HEK293 (cell line): ENCODE measurements around the gene PDE6B.

ENCODE experiments used
- CTCF ChIA-PET: fragments of 350-600 bp; formaldehyde crosslinking; extraction: SDS; loops from one replicate; lab custom pipeline; 2021; ENCODE audit warnings: antibody characterized with exemption; lab: Yijun Ruan, JAX
- POLR2A ChIA-PET: fragments of 300-600 bp; formaldehyde crosslinking; extraction: SDS; loops from one replicate; lab custom pipeline; 2020; ENCODE audit warnings: antibody characterized with exemption, inconsistent platforms; lab: Yijun Ruan, JAX
- H3K27ac ChIP-seq: fragments of 200-500 bp; sonication (Bioruptor generic); 2 replicates; pipeline ENCODE4 v1.5.1; 2014; ENCODE audit warnings: low read depth, low read length, control low read depth, inconsistent platforms; ENCODE audit errors: extremely low read depth
- H3K36me3 ChIP-seq, 2 experiments: fragments of 200-500 bp in 1 of 2; sonication (Bioruptor generic) in 1 of 2; 1 replicate in 1 of 2; 2 replicates in 1 of 2; pipeline ENCODE4 v1.5.1; 2014 to 2017; ENCODE audit warnings: inconsistent platforms in 2 of 2, low read length in 2 of 2; ENCODE audit not compliant: control insufficient read depth in 2 of 2, insufficient read depth in 1 of 2
- H3K4me1 ChIP-seq: fragments of 200-500 bp; sonication (Bioruptor generic); 2 replicates; pipeline ENCODE4 v1.5.1; 2014; ENCODE audit warnings: mild to moderate bottlenecking, low read length, inconsistent platforms; ENCODE audit not compliant: control insufficient read depth, insufficient read depth
- H3K4me3 ChIP-seq: 2 replicates; pipeline ENCODE4 v1.5.1; 2011; ENCODE audit warnings: low read depth, mild to moderate bottlenecking, control low read depth, low read length, moderate library complexity
- H3K9me3 ChIP-seq: fragments of 200-500 bp; sonication (Bioruptor generic); 2 replicates; pipeline ENCODE4 v1.5.1; 2014; ENCODE audit warnings: low read depth, low read length, inconsistent platforms; ENCODE audit not compliant: control insufficient read depth, insufficient read depth
- GLIS1 ChIP-seq: fragments of 450-650 bp; formaldehyde crosslinking; IDR thresholded peaks from 2 replicates; pipeline ENCODE4 v1.5.1; 2016; ENCODE audit warnings: missing biosample characterization, missing genetic modification characterization
- KLF1 ChIP-seq: fragments of 450-650 bp; formaldehyde crosslinking; IDR thresholded peaks from 2 replicates; pipeline ENCODE4 v1.5.1; 2016; ENCODE audit warnings: missing biosample characterization, missing genetic modification characterization
- ZFHX2 ChIP-seq: fragments of 450-650 bp; formaldehyde crosslinking; conservative IDR thresholded peaks from 2 replicates; pipeline ENCODE4 v1.5.1; 2016; ENCODE audit warnings: missing biosample characterization, missing genetic modification characterization
- ZFP3 ChIP-seq: fragments of 450-650 bp; formaldehyde crosslinking; IDR thresholded peaks from 2 replicates; pipeline ENCODE4 v1.5.1; 2016; ENCODE audit warnings: low read depth, missing biosample characterization, missing genetic modification characterization
- ZFP69B ChIP-seq: fragments of 450-650 bp; formaldehyde crosslinking; IDR thresholded peaks from 2 replicates; pipeline ENCODE4 v1.5.1; 2016; ENCODE audit warnings: missing biosample characterization, missing genetic modification characterization
- ZNF112 ChIP-seq: fragments of 450-650 bp; formaldehyde crosslinking; IDR thresholded peaks from 2 replicates; pipeline ENCODE4 v1.5.0; 2017; ENCODE audit warnings: missing biosample characterization, missing genetic modification characterization
- ZNF132 ChIP-seq: fragments of 450-650 bp; formaldehyde crosslinking; IDR thresholded peaks from 2 replicates; pipeline ENCODE4 v1.5.1; 2017; ENCODE audit warnings: missing biosample characterization, missing genetic modification characterization, borderline replicate concordance
- ZNF24 ChIP-seq: fragments of 450-650 bp; formaldehyde crosslinking; IDR thresholded peaks from 2 replicates; pipeline ENCODE4 v1.5.1; 2016; ENCODE audit warnings: missing biosample characterization, missing genetic modification characterization
- ZNF488 ChIP-seq: fragments of 450-650 bp; formaldehyde crosslinking; IDR thresholded peaks from 2 replicates; pipeline ENCODE4 v1.5.1; 2016; ENCODE audit warnings: missing biosample characterization, missing genetic modification characterization
- ZNF596 ChIP-seq: fragments of 450-650 bp; IDR thresholded peaks from 2 replicates; pipeline ENCODE4 v1.5.0; 2018; ENCODE audit warnings: missing biosample characterization, mild to moderate bottlenecking, missing genetic modification characterization, moderate library complexity
- ZNF670 ChIP-seq: fragments of 450-650 bp; formaldehyde crosslinking; IDR thresholded peaks from 2 replicates; pipeline ENCODE4 v1.5.1; 2016; ENCODE audit warnings: missing biosample characterization, missing genetic modification characterization, low read depth
- ZNF701 ChIP-seq: fragments of 450-650 bp; formaldehyde crosslinking; IDR thresholded peaks from 2 replicates; pipeline ENCODE4 v1.5.1; 2016; ENCODE audit warnings: missing biosample characterization, missing genetic modification characterization
- ZNF830 ChIP-seq: fragments of 450-650 bp; IDR thresholded peaks from 2 replicates; pipeline ENCODE4 v1.5.0; 2018; ENCODE audit warnings: missing biosample characterization, missing genetic modification characterization, low read depth, mild to moderate bottlenecking, moderate library complexity
- ZNF837 ChIP-seq: fragments of 450-650 bp; formaldehyde crosslinking; IDR thresholded peaks from 2 replicates; pipeline ENCODE4 v1.5.1; 2016; ENCODE audit warnings: missing biosample characterization, missing genetic modification characterization
- TF ChIP-seq, protein P1 (sequence below): fragments of 450-650 bp; formaldehyde crosslinking; IDR thresholded peaks from 2 replicates; pipeline ENCODE4 v1.5.1; 2016; ENCODE audit warnings: missing biosample characterization, missing genetic modification characterization
- TF ChIP-seq, protein P2 (sequence below): fragments of 450-650 bp; formaldehyde crosslinking; IDR thresholded peaks from 2 replicates; pipeline ENCODE4 v1.5.1; 2016; ENCODE audit warnings: missing biosample characterization, missing genetic modification characterization

The PDE6B gene

DNA sequence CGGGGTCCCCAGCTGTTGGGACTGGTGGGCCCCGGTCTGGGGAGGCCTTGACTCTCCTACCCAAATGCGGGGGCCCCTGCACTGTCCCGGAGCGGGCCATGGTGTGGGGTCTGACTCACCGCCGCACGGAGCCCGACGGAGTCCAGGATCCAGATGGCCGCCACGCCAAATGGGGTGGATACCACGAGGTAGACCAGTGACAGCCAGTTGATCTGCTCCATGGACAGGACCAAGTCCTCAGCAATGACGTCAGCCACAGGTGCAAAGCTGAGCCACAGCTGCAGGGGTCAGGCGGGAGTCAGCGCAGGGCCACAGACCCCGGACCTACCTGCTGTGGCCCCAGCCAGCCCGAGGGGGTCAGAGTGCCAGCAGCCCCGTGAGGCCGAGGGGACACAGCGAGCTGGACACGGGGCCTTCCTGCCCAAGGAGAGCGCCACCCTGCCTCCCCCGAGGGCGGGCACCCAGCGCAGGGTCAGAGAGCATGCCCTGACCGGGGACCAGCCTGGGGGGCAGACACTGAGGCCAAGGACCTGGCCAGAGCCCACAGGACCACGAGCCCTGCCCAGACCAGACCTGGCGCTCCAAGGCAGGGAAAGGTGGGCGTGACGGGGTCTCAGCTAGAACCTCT, 61.2 kb downstream of the PDE6B start (continued):
- TF ChIP-seq ZNF112 (no peak), ZNF488 (no peak)
- TF ChIP-seq, protein P1, sequence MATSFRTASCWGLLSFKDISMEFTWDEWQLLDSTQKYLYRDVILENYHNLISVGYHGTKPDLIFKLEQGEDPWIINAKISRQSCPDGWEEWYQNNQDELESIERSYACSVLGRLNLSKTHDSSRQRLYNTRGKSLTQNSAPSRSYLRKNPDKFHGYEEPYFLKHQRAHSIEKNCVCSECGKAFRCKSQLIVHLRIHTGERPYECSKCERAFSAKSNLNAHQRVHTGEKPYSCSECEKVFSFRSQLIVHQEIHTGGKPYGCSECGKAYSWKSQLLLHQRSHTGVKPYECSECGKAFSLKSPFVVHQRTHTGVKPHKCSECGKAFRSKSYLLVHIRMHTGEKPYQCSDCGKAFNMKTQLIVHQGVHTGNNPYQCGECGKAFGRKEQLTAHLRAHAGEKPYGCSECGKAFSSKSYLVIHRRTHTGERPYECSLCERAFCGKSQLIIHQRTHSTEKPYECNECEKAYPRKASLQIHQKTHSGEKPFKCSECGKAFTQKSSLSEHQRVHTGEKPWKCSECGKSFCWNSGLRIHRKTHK (tag by site-specific recombination) = no peak

GRCh38 chr4:687048-687970, 61.9 kb downstream of the PDE6B start:
- CTCF ChIA-PET = no interaction called here
- POLR2A ChIA-PET = interaction anchor here (1.4 kb wide), 1 partner anchor 12 kb away, joined by 3 read pairs; no protein-coding TSS in a partner anchor

DNA sequence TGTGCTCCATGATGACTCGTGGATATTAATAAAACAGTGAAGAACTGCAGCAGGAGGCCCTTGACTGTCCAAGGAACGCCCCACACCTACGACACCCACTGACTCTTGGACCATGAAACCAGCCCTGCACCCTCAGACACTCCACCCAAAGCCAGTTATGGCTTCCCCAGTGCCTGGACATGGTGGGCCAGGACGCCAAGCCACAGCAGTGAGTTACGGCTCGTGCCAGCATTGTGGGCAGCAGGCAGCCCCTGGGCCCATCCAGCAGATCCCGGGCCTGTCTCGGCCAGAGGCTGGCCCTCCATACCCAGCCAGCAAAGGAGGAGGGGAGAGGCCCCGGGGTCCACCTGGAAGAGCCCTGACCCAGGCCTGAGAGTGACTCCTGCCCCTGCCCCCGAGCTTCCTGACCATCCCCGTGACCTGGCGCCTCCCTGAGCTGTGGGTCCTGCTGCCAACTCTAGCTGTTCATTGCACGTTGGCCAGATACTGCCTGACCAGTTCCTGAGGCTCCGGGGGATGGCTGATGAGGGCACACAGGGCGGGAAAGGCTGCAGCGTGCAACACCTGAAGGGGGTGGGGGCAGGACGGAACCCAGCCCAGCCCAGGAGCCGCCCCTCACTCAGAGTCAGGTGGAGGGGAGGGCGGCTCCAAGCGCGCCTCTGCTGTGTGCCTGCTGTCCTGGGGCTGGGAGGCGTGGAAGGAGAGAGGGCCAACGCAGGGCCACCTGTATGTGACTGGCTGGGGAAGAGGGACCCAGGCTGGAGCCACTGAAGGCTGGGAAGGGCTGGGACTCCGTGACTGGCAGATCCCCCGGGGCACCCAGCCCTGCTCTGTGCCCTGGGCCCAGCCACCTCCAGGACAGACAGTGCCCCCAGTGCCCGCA, 62.8 kb downstream of the PDE6B start:
- TF ChIP-seq ZNF837 (tag by site-specific recombination) = no peak
- TF ChIP-seq ZFP3 (tag by site-specific recombination) = no peak
- TF ChIP-seq ZNF24 (tag by site-specific recombination) = no peak
- TF ChIP-seq ZNF830 = no peak
- TF ChIP-seq ZNF132 (tag by site-specific recombination) = no peak
- peak; percentile 18; the same call in 1 of the 2 replicates for TF ChIP-seq KLF1 (tag by site-specific recombination)
- 0 out of 2 replicates have a peak, but pooled peaks have one; percentile 10 for TF ChIP-seq ZFHX2
- no peak for TF ChIP-seq ZNF670
- ChIA-PET CTCF (no interaction called here), POLR2A (interaction anchor here (1.4 kb wide), 1 partner anchor 13 kb away, joined by 3 read pairs; no protein-coding TSS in a partner anchor)
- no peak overlapping the region for H3K27ac ChIP-seq
- H3K9me3 ChIP-seq = no peaks in the 10 kb centered on the region
- no peaks in the 10 kb centered on the region for H3K4me1 ChIP-seq
- no peaks in the 10 kb centered on the region for H3K36me3 ChIP-seq
- H3K4me3 ChIP-seq = no peak overlapping the region

More at GRCh38 chr4:687048-687970, 61.9 kb downstream of the PDE6B start:
- H3K4me1 ChIP-seq = no peaks in the 10 kb centered on the region
- TF ChIP-seq, protein P2, sequence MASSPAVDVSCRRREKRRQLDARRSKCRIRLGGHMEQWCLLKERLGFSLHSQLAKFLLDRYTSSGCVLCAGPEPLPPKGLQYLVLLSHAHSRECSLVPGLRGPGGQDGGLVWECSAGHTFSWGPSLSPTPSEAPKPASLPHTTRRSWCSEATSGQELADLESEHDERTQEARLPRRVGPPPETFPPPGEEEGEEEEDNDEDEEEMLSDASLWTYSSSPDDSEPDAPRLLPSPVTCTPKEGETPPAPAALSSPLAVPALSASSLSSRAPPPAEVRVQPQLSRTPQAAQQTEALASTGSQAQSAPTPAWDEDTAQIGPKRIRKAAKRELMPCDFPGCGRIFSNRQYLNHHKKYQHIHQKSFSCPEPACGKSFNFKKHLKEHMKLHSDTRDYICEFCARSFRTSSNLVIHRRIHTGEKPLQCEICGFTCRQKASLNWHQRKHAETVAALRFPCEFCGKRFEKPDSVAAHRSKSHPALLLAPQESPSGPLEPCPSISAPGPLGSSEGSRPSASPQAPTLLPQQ = peak; percentile 54; the same call in 1 of the 2 replicates
- TF ChIP-seq GLIS1 = no peak
- TF ChIP-seq ZNF701 = no peak
- peak; percentile 68 for TF ChIP-seq KLF1 (tag by site-specific recombination)
- TF ChIP-seq ZNF596 = no peak
- TF ChIP-seq ZNF24 (tag by site-specific recombination) = no peak
- 0 out of 2 replicates have a peak, but pooled peaks have one; percentile 60 for TF ChIP-seq ZFP69B (tag by site-specific recombination)
- H3K27ac ChIP-seq = no peak overlapping the region
- H3K36me3 ChIP-seq = no peaks in the 10 kb centered on the region
- no peaks in the 10 kb centered on the region for H3K9me3 ChIP-seq
- H3K4me3 ChIP-seq = no peak overlapping the region
